HT1080 (cell line): ENCODE data around the gene EVA1A. TPM values are rescaled to one million over a fixed set of nuclear protein-coding genes. Genes with fewer than 3 reads are reported as not detected.

Source experiments
- DNase-seq: peaks from one replicate; pipeline ENCODE4 v3.0.0-alpha.2; 2015; ENCODE audit warnings: low read depth
- total RNA-seq: library from RNA; depleted of rRNA; stranded (reverse); fragments of >200 nt; shearing (Covaris generic); gene quantifications from 2 replicates; pipeline ENCODE4 v1.2.3, GENCODE V29; 2014

EVA1A gene
- total RNA-seq, 1 experiment from 2014 or later, result 142 TPM

GRCh38 chr2:75545387-75545786 is 15.4 kb downstream of the EVA1A start:
- DNase-seq, result no peak

GRCh38 chr2:75543446-75543845 is 17.3 kb downstream of the EVA1A start:
- DNase-seq, result no peak

GRCh38 chr2:75541430-75541829 is 19.3 kb downstream of the EVA1A start:
- DNase-seq, result no peak

- no peak for DNase-seq
Observed at GRCh38 chr2:75540994-75541393, 19.7 kb downstream of the EVA1A start.

- DNase-seq, result no peak
Observed at GRCh38 chr2:75539955-75540716, 20.6 kb downstream of the EVA1A start.

GRCh38 chr2:75538521-75539490 is 21.9 kb downstream of the EVA1A start:
- DNase-seq, result no peak

- DNase-seq, result no peak
Observed at GRCh38 chr2:75537658-75538057, 23.1 kb downstream of the EVA1A start.

GRCh38 chr2:75533135-75533534 is 27.6 kb downstream of the EVA1A start:
- DNase-seq, result no peak

GRCh38 chr2:75532488-75532887 is 28.3 kb downstream of the EVA1A start:
- DNase-seq, result no peak

GRCh38 chr2:75528221-75528977 is 32.3 kb downstream of the EVA1A start:
- peak; percentile 18 for DNase-seq

- DNase-seq, result no peak
Observed at GRCh38 chr2:75527676-75528075, 33.1 kb downstream of the EVA1A start.

GRCh38 chr2:75526842-75527241 is 33.9 kb downstream of the EVA1A start:
- DNase-seq, result no peak

- DNase-seq, result peak; percentile 85
Observed at GRCh38 chr2:75525434-75526310, 35.1 kb downstream of the EVA1A start.

- no peak for DNase-seq
Observed at GRCh38 chr2:75524276-75524911, 36.3 kb downstream of the EVA1A start.

GRCh38 chr2:75523313-75524275 is 37.1 kb downstream of the EVA1A start:
- DNase-seq, result peak; percentile 96

GRCh38 chr2:75522543-75523312 is 38.0 kb downstream of the EVA1A start:
- peak; percentile 83 for DNase-seq

GRCh38 chr2:75521225-75521872 is 39.4 kb downstream of the EVA1A start:
- DNase-seq, result no peak

- no peak for DNase-seq
Observed at GRCh38 chr2:75519843-75520242, 40.9 kb downstream of the EVA1A start.
